Inflammatory macrophage treated with lipopolysaccharide for 1 hour (primary cell): ENCODE data around the gene TBC1D22A.
A peak's percentile ranks its signal among the peaks of the same experiment; 100 is the strongest.

Source experiments
- DNase-seq, 2 donors: peaks; one replicate each; pipeline ENCODE4 v3.0.0-alpha.2; 2020 to 2022

TBC1D22A gene

DNA sequence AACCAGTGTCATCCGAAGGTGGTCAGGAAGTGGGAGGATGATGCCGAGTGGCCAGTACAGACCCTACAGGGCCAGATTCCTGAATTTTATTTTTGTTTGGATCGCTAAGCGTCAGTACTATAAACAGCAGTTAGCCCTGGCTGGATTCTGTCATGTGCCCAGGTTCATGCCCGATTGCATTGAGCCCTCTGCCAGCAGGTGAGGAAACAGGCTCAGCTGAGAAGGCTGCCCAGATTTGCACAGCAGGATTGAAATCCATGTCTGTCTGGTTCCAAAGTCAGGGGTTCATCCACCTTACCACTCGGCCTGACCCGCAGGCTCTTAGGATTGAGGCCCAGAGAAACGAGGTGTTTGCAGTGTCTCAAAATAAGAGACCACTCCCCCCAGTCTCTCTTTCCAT is 9.1 kb upstream of the TBC1D22A start:
- no peak for DNase-seq

DNA sequence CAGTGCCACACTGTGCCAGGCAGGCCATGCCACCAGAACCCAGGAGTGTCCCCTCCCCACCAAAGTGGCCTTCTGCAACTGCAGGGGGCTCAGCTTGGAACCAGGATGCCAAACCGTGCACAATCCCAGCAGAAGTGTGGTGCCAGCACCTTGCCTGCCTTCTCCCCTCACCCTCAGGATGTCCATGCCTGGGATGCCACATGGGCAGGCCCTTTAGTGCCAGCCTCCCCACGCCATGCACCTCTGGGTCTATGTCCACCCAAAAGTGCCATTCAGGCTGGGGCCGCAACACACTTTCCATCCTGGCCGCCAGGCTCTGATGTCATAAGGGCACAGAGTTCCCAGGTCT is 8.7 kb upstream of the TBC1D22A start:
- DNase-seq: no peak

DNA sequence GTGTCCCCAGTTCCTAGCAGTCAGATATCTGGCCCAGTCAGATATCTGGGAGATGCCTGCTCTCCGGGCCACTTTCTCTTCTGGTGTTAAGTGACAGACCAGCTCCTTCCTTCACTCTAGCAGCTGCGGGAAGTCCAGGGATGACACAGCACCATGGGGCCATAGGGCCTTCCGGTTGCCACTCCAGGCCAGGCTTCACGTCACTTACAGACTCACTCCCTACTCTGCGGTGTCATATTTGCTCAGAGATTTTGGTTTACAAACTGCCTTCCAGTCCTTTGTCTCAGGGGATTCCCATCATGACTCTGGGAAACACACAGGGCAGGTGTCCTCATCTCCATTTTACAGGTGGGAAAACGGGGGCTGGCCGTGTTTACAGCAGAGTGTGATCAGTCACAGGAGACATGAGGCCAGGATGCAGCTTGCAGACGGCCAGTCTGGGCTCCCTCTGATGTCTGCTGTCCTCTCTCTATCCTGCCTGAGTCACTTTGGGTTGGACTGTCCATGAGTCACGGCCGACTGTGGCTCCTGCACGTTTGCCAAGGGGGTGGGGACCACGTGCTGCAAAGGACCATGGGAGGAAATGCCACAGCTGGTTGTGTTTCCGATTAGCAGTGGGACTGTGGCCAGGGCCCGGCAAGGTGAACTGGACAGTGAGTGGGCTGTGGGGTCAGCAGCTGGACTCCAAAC is 8.2 kb upstream of the TBC1D22A start:
- DNase-seq: peak; percentile 92 to 96

DNA sequence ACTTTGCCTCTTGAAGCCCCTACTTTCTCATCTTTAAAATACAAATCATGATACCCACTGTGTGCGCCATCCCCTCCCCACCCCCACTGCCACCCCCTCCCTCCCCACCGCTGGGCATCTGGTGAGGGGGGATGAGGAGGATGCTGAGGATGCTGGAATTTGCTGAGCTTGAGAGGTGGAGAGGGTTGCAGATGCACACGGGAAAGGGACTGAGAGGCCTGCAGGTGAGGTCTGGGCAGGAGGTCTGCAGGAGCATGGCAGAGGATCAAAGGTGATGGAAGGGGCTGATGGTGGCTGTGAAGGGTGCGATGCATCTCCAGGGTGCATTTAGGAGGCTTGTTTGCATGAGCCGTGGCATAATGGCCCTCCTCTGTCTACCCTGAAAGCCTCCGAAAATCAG is 7.6 kb upstream of the TBC1D22A start:
- no peak for DNase-seq

DNA sequence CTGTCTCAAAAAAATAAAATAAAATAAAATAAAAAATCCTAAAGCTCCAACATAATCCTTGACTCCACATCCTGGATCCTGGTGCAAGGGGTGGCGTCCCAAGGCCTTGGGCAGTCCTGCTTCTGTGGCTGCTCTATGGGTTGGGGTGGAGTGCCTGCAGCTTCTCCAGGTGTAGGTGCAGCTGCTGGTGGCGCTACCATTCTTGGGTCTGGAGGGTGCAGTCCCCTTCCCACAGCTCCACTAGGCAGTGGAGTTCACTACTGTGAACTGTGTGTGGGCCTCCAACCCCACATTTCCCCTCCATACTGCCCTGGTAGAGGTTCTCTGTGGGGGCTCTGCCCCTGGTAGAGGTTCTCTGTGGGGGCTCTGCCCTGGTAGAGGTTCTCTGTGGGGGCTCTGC is 6.9 kb upstream of the TBC1D22A start:
- DNase-seq: no peak

DNA sequence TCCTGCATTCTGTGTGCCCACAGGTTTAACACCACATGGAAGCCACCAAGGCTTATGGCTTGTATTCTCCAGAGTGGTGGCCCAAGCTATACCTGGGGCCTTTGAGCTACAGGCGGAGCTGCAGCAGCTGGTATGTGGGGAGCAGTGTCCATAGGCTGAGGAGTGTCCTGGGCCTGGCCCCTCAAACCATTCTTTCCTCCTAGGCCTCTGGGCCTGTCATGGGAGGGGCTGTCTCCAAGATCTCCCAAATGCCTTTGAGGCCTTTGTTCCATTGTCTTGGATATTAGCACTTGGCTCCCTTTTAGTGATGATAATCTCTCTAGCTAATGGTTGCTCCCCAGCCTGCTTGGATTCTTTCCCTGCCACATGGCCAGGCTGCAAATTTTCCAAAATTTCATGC is 6.4 kb upstream of the TBC1D22A start:
- DNase-seq: no peak

DNA sequence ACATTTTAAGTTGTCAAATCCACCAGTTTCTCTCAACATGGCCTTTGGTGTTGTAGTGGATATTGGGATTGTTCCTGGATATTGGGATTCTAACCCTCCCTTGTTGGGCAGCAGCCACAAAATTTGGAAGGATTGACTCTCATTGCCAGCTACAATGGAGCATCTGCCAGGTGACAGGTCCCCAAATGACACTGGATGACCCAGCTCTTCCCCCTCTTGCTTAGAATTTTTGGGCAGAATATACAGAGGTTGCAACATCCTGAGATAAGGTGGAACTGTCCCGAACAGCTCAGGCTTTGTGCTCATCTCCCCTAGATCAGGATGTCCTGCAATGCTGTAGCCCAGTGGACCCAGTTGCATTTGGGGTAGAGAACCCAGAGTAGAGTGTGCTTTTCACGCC is 5.3 kb upstream of the TBC1D22A start:
- no peak for DNase-seq

DNA sequence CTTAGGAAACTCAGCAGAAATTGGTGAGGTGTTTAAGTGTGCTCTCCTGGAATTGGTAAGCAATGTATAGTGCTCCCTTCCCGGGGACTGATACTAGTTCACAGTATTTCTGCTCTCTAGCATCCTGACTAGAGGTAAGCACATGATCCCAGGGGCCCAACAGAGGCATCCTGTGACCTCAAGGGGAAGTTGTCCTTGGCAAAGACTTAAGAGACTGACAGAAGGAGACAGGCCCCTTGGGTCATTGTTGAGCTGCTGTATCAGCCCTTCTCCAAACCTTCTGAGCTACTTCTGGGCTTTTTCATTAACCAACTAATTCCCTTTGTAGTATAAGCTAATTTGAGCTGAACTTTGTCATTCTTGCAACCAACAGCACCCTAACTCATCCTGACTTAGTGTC is 4.3 kb upstream of the TBC1D22A start:
- no peak for DNase-seq

DNA sequence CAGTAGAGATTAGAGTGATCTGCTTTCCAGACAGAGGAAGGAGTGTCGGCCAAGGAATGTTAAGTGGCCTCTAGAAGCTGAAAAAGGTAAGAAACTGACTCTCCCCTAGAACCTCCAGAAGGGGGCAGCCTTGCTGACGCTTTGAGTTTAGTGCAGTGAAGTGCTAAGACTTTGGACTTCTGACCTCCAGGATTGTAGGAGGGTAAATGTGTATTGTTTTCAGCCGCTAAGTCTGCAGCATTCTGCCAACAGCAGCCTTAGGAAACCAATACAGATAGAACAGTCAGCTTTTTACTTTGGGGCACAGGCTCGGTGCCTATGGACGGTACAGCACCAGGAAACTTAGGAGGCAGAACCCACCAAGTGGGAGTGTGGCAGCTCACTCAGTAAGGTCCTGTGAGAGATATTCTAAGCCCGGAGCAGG is 3.6 kb upstream of the TBC1D22A start:
- DNase-seq: peak; percentile 52 to 83

DNA sequence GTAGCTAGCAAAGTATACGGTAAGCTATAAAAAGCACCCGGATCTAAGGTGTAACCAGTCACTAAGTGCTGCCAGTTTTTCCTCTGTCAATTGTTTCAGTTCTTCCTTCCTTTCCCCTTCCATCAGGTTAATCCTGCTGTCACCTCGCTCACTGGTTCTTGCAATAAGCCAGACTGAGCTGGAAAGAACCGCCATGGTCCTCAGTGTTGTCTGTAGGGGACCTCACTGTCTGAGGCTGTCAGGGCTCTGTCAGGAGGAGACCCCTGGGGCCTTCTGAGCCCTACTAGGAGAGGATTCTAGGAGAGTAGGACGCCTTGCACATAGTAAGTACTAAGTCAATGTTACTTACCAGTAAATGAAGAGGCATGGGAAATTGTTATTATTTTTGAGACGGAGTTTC is 1.4 kb upstream of the TBC1D22A start:
- no peak for DNase-seq

DNA sequence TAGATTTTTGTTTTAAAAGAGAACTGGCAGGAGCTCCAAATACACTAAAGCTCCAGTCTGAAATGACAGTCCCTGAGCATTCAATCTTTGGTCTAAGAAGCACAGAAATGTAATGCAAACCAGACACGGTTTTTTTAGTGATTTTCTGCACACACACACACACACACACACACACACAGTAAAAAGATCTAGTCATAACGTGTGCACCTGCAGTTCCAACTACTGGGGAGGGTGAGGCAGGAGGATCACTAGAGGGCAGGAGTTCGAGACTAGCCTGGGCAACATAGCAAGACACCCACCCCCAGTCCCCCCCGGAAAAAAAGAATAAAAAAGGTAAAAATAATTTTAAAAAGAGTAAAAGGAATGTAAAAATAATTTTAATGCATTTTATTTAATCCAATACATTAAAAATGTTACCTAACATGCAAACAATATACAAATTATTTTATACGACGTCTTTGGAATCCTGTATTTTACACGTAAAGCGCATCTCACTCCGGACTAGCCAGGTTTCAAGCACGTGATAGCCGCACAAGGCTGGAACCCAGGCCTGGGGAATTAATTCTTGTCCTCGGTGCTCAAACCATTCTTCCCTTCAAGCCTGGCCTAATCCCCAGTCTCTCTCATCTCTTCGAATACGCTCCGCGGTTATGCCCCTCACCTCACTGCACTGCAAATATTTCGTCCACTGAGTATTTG is 762 bp upstream of the TBC1D22A start:
- DNase-seq: no peak

DNA sequence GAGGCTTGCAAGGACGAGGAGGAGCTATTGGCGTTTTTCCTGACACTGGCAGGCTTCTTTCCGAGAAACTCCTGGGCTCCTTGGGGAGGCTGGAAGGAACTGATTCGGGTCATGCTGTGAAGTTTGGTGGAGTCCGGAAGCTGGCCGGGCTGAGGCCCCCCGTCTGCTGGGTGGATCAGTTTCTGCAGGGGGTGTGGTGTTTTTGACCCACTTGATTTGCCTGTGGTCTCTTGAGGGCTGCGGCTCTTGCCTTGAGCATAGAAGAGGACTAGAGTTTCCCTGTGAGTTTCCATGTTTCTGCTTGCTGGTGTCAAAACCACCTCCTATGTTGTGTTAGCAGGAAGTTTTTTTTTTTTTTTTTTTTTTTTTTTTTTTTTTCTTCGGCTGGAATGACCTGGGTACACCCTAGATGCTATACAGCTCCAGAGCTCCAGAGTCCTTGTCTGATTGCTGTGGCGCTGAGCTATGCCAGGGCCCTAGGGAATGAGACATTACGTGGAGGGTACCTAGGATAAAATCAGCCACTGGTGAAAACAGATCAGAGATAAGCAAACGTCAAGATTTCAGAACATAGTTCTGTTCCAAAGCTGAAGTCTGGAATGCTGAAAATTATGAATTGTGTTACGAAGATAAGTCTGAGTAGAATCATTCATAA is 728 bp downstream of the TBC1D22A start:
- DNase-seq: no peak

DNA sequence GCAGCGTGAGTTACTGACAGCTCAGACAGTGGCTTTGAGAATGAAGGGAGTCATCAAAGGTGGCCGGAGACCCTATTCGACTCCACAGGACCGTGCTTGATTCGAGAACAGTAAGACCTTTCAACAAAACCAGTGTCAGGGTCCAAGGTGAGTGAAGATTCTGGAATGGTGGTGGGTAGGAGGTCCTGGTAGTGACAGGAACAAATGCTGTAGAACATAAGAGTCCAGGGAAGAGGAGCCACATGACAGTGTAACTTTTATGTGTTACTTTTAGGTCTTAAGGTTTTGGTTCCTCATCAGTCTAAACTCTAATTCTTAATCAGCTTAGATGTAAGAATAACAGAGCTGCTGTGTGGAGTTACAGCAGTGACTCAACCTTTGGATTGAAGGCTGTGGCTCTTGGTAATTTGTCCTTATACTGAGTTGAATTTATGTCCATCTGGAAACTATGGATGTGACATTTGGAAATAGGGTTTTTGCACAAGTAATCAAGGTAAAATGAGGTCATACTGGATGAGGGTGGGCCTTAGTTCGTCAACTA is 1.8 kb downstream of the TBC1D22A start:
- DNase-seq: no peak

DNA sequence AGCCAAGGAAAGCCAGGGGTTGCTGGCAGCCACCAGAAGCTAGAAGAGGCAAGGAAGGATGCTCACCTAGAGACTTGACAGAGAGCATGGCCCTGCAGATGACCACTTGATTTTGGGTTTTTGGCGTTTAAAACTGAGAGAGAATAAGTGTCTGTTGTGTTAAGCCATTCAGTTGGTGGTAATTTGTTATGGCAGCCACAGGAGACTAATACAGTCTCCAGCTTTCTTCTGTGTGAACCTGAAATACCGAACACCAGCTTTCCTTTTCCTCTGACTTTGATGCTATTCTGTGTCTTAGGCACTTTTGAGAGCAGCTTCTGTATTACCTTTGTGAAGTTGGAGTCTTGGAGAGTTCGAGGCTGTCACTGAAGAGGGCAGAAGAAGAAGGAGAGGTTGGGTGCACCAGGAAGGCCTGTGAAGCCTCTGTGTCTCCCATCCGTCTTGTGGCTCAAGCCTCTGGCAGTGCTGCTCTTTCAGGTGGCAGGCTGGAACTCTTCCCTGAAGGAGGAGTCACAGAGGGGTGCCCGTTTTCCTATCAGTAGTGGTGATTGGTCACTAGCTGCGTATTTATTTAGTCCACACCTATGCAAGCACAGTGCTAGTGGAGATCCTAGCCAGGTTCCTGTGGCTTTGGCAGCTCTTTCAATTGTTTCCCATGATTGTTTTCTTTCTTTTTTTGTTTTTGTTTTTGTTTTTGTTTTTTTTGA is 2.5 kb downstream of the TBC1D22A start:
- DNase-seq: no peak

DNA sequence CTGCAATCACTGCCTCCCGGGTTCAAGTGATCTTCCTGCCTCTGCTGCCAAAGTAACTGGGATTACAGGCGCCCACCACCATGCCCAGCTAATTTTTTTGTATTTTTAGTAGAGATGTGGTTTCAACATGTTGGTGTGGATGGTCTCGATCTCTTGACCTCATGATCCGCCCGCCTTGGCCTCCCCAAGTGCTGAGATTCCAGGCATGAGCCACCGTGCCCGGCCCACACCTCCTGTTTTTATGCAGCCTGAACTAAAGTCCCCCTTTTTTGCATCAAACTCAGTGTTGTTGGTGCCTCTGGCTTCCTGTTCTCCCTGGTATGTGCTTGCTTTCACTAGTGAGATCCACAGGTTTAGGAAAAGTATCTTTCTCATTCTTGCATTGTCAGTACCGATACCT is 4.2 kb downstream of the TBC1D22A start:
- DNase-seq: no peak

DNA sequence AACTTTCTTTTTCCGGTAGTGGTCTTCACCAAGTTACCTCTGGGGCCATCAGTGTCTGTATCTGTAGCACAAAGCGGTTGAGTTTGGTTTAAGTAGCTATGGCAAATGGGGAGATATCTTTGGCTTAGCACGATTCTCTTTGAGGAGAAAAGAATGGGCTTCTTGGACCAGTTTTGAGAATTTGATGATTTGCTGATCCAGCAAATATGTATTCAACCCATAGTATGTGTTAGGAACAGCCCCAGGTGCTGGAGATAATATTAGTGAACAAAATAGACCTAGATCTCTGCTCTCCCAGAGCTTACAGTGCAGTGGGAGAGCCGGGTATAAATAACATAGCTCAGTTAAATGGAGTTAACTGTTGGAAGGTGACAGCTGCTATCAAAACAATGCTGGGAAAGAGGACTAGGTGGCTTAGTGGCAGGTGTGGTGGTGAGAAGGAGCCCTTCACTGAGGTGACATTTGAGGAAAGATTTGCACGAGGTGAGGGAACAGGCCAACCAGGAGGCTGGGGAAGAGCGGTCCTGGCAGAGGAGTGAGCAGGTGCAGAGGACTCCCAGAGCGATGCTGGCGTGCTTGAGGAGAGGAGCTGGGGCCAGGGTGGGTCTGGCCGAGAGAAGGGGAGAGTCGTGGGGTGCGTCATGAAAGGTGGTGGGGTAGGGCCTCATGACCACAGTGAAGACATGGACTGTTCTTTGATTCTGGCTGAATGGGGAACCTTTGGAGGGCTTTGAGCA is 5.0 kb downstream of the TBC1D22A start:
- DNase-seq: no peak

DNA sequence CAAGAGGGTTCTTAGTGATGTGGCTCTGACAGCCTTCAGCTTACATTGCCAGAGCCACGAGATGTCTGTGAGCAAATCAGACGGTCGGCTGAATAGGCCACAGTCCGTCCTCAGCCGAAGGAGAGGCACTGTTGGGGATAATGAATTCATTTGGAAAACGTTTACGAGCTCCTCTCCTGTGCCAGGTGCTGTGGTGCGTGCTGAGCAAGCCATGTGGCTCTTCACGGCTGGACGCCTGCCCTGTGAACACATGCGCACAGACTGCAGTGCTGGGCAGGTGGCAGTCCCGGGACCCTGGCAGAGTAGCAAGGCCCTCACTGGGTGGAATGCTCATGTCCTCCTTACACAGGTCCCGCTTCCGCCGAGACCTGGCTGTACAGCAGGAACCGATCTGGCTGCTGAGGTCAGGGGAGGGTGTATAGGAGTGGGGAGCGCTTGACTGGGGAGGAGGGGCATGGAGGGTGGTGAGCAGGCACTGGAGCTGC is 6.8 kb downstream of the TBC1D22A start:
- DNase-seq: no peak

DNA sequence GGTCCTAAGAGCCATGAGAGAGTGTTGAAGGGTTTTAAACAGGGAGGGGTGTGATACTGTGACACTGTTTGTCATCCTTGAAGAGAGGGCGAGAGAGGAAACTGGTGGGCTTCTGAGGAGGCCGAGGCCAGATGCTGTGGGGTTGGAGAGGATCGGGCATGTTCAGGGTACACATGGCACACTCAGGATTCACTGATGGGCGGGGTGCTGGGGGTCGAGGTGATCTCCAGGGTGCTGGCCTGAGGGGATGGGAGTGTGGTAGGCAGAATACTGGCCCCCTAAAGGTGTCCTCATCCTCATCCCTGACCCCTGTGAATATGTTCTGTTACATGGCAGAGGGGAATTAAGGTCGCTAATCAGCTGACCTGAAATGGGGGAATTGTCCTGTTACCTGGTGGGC is 7.3 kb downstream of the TBC1D22A start:
- DNase-seq: no peak

DNA sequence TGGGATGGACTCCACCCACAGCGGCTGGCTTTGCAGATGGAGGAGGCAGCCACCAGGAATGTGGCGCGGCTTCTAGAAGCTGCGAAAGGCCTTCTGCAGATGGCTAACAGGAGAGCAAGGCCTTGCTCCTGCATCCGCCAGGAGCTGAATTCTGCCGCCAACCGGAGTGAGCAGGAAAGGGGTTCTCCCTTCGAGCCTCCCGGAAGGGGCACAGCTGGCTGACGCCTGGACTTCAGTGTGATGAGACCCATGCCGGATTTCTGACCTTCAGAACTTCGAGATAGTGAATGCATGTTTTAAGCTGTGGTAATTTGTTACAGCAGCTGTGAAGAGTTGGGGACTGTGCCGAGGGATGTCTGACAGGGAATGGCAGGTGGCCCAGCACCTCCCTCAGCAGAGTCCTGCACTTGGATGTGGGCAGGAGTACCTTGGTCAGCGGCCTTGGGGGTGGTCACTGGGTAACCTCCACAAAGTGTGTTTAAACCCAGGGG is 7.7 kb downstream of the TBC1D22A start:
- no peak for DNase-seq

DNA sequence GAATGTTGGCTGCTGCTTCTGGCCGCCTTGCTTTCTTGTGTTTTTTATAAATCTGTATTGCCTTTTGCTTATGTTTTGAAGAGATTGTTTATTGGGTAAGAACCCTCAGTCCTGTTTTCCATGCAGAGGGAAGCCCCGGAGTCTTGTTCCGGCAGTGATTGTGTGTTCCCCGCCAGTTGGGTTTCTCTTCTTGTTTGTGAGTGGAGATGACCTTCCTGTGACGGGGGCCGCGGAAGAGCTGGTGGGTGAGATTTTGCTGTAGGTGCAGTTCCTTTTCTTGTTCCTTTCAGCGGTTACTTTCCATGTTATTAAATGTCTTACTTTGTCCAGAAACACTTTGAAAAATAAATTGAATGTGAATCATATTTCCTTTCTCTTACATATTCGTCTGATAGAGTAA is 8.3 kb downstream of the TBC1D22A start:
- peak; percentile 70 to 75 for DNase-seq

DNA sequence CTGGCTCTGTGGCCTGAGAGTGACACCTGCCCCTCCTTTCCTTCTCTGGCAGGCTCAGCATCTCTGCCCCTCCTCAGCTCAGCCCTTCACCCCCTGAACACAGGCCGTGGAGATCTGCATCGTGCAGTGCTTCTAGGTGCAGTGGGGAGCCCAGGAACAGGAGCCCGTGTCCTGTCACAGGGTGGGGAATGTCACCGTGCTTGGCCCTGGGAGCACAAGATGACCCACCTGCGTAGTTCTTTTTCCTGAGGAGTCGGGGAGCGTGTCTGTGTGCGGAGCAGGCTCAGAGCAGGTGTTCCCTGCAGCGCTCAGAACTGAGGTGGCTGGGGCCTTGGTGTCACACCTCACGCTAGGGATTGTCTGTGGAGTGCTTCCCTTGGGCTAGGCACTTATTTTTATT is 10.6 kb downstream of the TBC1D22A start:
- no peak for DNase-seq

DNA sequence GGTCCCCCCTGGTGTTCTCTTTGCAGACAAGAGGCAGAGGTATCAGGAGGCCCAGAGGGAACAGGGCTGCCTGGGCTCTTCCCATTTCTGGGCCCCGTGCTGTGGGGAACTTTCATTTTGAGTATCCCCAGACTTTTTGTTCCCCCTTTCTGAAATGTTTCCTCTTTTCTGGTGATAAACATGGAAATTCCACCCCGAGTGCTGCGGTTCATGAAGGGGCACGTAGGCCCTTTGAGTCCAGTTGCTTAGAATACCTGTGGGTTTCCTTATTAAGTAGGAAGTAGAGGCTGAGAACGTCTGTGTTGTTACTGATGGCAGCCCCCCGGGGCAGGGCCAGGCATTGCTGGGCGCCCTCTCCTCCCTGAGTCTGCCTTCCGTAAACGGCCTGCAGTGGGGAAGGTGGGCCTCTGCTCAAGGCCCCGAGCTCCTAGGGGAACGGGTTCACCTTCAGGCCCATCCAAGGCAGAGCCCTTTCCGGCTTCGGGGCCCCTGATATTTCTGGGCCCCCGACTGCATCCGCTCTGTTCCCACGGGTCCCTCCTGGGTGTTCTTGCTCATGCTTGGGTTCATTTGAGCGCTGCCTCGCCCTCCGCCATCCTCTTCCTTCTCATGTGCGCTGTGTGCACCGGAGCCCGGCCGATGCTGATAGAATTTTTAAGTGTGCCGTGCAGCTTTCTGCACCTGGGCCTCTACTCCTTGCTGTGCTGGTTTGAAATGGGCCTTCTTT is 12.0 kb downstream of the TBC1D22A start:
- peak; percentile 94 to 95 for DNase-seq
